Left ventricle myocardium inferior (tissue), 1 donor: Measurements from ENCODE around the gene PRKCB. TPM values are rescaled to one million over a fixed set of nuclear protein-coding genes. Genes with fewer than 3 reads are reported as not detected.

Source experiments
- DNase-seq: peaks from one replicate; pipeline ENCODE4 v3.0.0-alpha.2; 2020
- H3K27ac ChIP-seq: fragments of 200-600 bp; replicated peaks from 2 replicates; pipeline ENCODE4 v1.8.0; 2021
- H3K27me3 ChIP-seq: fragments of 200-600 bp; 2 replicates; pipeline ENCODE4 v1.8.0; 2021; ENCODE audit warnings: low read depth
- H3K36me3 ChIP-seq: fragments of 200-600 bp; 2 replicates; pipeline ENCODE4 v1.8.0; 2021
- H3K4me1 ChIP-seq: fragments of 200-600 bp; 2 replicates; pipeline ENCODE4 v1.8.0; 2021
- H3K4me3 ChIP-seq: fragments of 200-600 bp; 2 replicates; pipeline ENCODE4 v1.8.0; 2021; ENCODE audit warnings: mild to moderate bottlenecking, moderate library complexity
- H3K9me3 ChIP-seq: fragments of 200-600 bp; replicated peaks from 2 replicates; pipeline ENCODE4 v1.8.0; 2021
- intact Hi-C: fragments of 100-400 bp; cut with micrococcal nuclease; formaldehyde crosslinking; loops from one replicate; pipeline ENCODE4 v1.11.0; 2022
- total RNA-seq: library from RNA; stranded (reverse); fragmentation: NEBNext Ultra II Directional; extraction: Animal tissue kit (Norgen Biotek cat#: 25700); gene quantifications from one replicate; pipeline ENCODE4 v1.2.1, GENCODE V29; 2021
- TF ChIP-seq, protein P1 (sequence below): fragments of 200-600 bp; IDR thresholded peaks from 2 replicates; pipeline ENCODE4 v1.8.0; 2021; ENCODE audit warnings: antibody characterized with exemption, mild to moderate bottlenecking, borderline replicate concordance
- donor health status: DM: no; HTN: yes; CAD: no; lungs with severe emphysema.

The PRKCB gene
- total RNA-seq, 1 donor from 2014 or later = 1.6 TPM

GRCh38 chr16:23874613-23875294 lies 39.0 kb downstream of the PRKCB start:
- no peak overlapping the region for H3K27ac ChIP-seq
- H3K36me3 ChIP-seq = no peaks in the 10 kb centered on the region
- no peaks in the 10 kb centered on the region for H3K9me3 ChIP-seq
- peaks cover 18% of the 10 kb centered on the region for H3K27me3 ChIP-seq
- intact Hi-C loops = no loop called here
- H3K4me1 ChIP-seq = no peaks in the 10 kb centered on the region
- no peak for DNase-seq
- no peak overlapping the region for H3K4me3 ChIP-seq
- TF ChIP-seq, protein P1, sequence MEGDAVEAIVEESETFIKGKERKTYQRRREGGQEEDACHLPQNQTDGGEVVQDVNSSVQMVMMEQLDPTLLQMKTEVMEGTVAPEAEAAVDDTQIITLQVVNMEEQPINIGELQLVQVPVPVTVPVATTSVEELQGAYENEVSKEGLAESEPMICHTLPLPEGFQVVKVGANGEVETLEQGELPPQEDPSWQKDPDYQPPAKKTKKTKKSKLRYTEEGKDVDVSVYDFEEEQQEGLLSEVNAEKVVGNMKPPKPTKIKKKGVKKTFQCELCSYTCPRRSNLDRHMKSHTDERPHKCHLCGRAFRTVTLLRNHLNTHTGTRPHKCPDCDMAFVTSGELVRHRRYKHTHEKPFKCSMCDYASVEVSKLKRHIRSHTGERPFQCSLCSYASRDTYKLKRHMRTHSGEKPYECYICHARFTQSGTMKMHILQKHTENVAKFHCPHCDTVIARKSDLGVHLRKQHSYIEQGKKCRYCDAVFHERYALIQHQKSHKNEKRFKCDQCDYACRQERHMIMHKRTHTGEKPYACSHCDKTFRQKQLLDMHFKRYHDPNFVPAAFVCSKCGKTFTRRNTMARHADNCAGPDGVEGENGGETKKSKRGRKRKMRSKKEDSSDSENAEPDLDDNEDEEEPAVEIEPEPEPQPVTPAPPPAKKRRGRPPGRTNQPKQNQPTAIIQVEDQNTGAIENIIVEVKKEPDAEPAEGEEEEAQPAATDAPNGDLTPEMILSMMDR = no peak

DNA sequence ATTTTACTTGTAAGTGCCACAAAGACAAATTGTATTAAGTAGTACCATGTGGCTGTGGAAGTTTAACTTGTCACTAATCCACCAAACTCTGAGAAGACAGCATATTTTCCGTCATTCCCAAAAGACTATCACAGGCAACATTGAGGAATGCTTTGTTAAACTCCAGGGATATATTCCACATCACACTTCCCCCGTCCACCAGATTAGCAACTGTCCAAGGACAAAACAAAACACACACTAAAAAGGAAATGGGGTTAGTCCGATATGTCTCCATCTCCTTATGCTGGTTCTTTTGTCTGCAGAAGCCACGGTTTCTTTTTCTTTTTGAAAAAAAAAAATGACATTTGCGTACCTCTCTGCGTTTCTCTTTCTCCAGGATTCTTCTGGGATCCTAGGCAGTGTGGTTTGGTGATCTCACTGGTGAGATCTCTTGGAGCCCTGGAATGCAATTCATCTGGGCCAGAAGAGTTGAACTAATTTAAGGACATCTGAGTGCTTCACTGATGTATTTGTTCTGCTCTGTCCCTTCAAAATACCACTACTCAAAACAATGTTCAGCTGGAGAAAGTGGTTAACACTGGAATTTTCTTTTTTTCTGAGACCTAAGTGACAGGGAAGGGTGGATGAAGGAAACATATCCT lies 40.6 kb downstream of the PRKCB start:
- intact Hi-C loops = no loop called here
- H3K9me3 ChIP-seq = no peaks in the 10 kb centered on the region
- peaks cover 12% of the 10 kb centered on the region for H3K27me3 ChIP-seq
- TF ChIP-seq, protein P1 = no peak
- no peaks in the 10 kb centered on the region for H3K36me3 ChIP-seq
- no peaks in the 10 kb centered on the region for H3K4me1 ChIP-seq
- no peak overlapping the region for H3K27ac ChIP-seq
- no peak for DNase-seq
- no peak overlapping the region for H3K4me3 ChIP-seq

DNA sequence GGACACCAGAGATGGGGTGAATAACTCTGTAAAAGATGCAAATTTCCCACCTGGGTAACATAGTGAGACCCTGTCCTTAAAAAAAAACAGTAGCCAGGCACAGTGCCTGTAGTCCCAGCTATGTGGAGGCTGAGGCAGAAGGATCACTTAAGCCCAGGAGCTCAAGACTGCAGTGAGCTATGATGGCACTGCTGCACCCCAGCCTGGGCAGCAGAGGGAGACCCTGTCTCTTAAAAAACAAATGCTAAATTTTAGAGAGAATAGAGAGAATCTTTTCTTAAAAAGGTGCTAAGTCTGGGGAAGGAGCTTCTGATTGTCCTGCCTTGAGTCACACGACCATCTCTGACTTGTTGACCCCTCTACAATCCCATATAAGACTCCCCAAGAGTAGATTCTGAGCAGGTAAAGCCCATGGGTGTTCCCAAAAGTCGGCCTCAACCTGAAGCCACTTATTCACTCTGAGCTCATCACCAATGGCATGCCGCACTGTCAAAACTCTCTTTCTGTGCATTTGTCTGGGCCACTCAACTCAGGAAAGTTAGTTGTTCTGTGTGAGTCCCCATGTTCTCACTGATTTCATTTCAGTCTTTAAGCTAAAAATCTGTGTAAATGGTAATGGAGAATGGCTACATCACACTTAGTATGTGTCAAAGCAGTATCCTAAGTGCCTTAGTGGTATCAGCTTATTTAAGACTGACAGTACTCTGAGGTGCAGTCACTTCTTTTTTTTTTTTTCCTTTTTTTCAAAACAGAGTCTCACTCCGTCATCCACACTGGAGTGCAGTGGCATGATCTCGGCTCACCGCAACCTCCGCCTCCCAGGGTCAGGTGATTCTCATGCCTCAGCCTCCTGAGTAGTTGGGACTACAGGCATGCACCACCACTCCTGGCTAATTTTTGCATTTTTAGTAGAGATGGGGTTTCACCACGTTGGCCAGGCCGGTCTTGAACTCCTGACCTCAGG lies 41.6 kb downstream of the PRKCB start:
- Histone ChIP-seq H3K27ac (no peak overlapping the region), H3K9me3 (no peaks in the 10 kb centered on the region), H3K4me1 (no peaks in the 10 kb centered on the region), H3K4me3 (no peak overlapping the region), H3K36me3 (no peaks in the 10 kb centered on the region), H3K27me3 (peaks cover 12% of the 10 kb centered on the region)
- no peak for DNase-seq
- intact Hi-C loops = no loop called here
- TF ChIP-seq, protein P1 = no peak

DNA sequence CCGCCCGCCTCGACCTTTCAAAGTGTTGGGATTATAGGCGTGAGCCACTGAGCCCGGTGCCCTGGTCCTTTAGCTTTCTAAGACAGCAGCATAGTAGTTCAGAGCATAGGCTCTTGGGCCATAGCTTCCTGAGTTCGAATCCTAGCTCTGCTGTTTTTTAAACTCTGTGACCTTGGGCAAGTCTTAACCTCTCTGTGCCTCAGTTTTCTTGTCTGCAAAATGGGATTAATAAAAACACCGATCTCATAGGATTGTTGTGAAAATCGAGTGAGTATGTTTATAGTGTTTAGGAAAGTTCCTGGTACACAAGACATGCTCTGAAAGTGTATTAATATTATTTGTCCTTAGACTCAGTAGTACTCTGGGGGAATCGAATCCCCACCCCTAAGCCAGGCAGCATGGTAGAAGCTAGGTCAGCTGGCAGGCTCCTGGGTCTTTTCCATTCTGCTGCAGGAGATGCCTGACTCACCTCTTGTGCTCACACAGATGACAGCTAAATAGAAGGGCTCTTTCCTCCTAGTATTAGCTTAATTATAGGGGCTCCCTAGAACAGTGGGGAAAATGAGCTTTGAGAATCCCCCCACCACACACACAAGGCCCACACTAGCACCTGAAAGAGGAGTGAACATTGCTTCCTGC lies 44.1 kb downstream of the PRKCB start:
- H3K36me3 ChIP-seq = no peaks in the 10 kb centered on the region
- H3K4me1 ChIP-seq = no peaks in the 10 kb centered on the region
- TF ChIP-seq, protein P1 = no peak
- H3K4me3 ChIP-seq = no peak overlapping the region
- intact Hi-C loops = no loop called here
- no peaks in the 10 kb centered on the region for H3K9me3 ChIP-seq
- peaks cover 18% of the 10 kb centered on the region for H3K27me3 ChIP-seq
- no peak overlapping the region for H3K27ac ChIP-seq
- DNase-seq = no peak

DNA sequence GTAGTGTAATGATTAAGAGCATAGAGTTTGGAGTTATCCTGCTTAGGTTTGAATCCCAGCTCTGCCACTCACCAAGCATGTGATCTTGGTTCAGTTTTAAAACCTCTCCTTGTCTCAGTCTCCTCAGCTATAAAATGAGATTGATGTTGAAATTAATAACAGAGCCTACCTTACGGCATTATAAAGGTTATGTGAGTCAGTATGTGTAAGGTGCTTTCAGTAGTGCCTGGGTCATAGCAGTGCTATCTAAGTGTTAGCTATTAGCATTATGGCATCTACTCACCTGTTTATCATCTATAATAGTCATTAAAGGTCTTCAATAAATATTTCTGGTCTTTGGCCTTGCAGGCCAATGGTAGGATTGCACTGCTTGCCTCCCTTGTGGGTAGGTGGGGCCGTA lies 53.4 kb downstream of the PRKCB start:
- Histone ChIP-seq H3K4me1 (no peaks in the 10 kb centered on the region), H3K27ac (no peak overlapping the region)
- intact Hi-C loops = no loop called here

More for the DNA sequence above, 53.4 kb downstream of the PRKCB start:
- TF ChIP-seq, protein P1 = no peak
- no peak for DNase-seq
- no peaks in the 10 kb centered on the region for H3K36me3 ChIP-seq
- H3K4me3 ChIP-seq = no peak overlapping the region
- peaks cover 33% of the 10 kb centered on the region for H3K27me3 ChIP-seq
- H3K9me3 ChIP-seq = no peaks in the 10 kb centered on the region
